ENCODE measurements around the gene FOXP1.

GRCh38 chr3:71464613-71465012, 118.9 kb downstream of the FOXP1 start:
- TF ChIP-seq FOXJ3 (CRISPR knock-in tag; IDR thresholded peaks at IDR 0.05; ENCODE audit: borderline replicate concordance) (no peak), ZNF337 (CRISPR knock-in tag; IDR thresholded peaks at IDR 0.05; ENCODE audit: borderline replicate concordance, low read depth) (no peak), CTCF (CRISPR knock-in tag; IDR thresholded peaks at IDR 0.05) (no peak), POLR2A (IDR thresholded peaks at IDR 0.05; ENCODE audit: insufficient read depth in 1 of 2, low read depth in 2 of 2, low read length in 2 of 2) (no peak), CBX2 (IDR thresholded peaks at IDR 0.05; ENCODE audit: low read depth, low read length) (no peak), CBX2 (CRISPR knock-in tag; IDR thresholded peaks at IDR 0.05; ENCODE audit: low read depth) (no peak), ISX (CRISPR knock-in tag; conservative IDR thresholded peaks at IDR 0.05) (no peak), CHD2 (IDR thresholded peaks at IDR 0.05; ENCODE audit: low read depth, low read length) (no peak), MAX (IDR thresholded peaks at IDR 0.05) (no peak), EZH2 (conservative IDR thresholded peaks at IDR 0.05; ENCODE audit: low read depth, low read length) (no peak), ZNF335 (CRISPR knock-in tag; IDR thresholded peaks at IDR 0.05) (no peak), KMT2A (CRISPR knock-in tag; IDR thresholded peaks at IDR 0.05) (no peak)
